Rectal smooth muscle tissue (tissue), 1 donor: Measurements from ENCODE around the gene RAP1GAP2.

ENCODE experiments used
- H3K27ac ChIP-seq: one replicate; pipeline ENCODE4 v1.7.0; 2013; ENCODE audit warnings: low read depth, low read length, inconsistent platforms
- H3K27me3 ChIP-seq: one replicate; pipeline ENCODE4 v1.7.0; 2013; ENCODE audit warnings: low read length; ENCODE audit not compliant: control insufficient read depth, insufficient read depth
- H3K36me3 ChIP-seq: one replicate; pipeline ENCODE4 v1.7.0; 2013; ENCODE audit warnings: low read length; ENCODE audit not compliant: control insufficient read depth, insufficient read depth
- H3K4me1 ChIP-seq: one replicate; pipeline ENCODE4 v1.7.0; 2013; ENCODE audit warnings: low read length; ENCODE audit not compliant: control insufficient read depth, insufficient read depth
- H3K4me3 ChIP-seq: one replicate; pipeline ENCODE4 v1.7.0; 2013; ENCODE audit warnings: low read length
- H3K9ac ChIP-seq: one replicate; pipeline ENCODE4 v1.7.0; 2013; ENCODE audit warnings: low read length

Gene RAP1GAP2

GRCh38 chr17:3017936-3018335, 221.7 kb downstream of the RAP1GAP2 start:
- no peaks in the 10 kb centered on the region for H3K27me3 ChIP-seq
- H3K36me3 ChIP-seq: peaks cover 7% of the 10 kb centered on the region
- H3K27ac ChIP-seq: no peak overlapping the region
- H3K9ac ChIP-seq: no peak overlapping the region
- no peak overlapping the region for H3K4me3 ChIP-seq
- no peaks in the 10 kb centered on the region for H3K4me1 ChIP-seq

GRCh38 chr17:3019761-3020160, 223.5 kb downstream of the RAP1GAP2 start:
- no peaks in the 10 kb centered on the region for H3K4me1 ChIP-seq
- H3K4me3 ChIP-seq: no peak overlapping the region
- no peak overlapping the region for H3K9ac ChIP-seq
- H3K27me3 ChIP-seq: no peaks in the 10 kb centered on the region
- peaks cover 7% of the 10 kb centered on the region for H3K36me3 ChIP-seq
- H3K27ac ChIP-seq: no peak overlapping the region

GRCh38 chr17:3020381-3020780, 224.1 kb downstream of the RAP1GAP2 start:
- no peak overlapping the region for H3K27ac ChIP-seq
- no peaks in the 10 kb centered on the region for H3K27me3 ChIP-seq
- H3K4me1 ChIP-seq: no peaks in the 10 kb centered on the region
- H3K9ac ChIP-seq: no peak overlapping the region
- no peak overlapping the region for H3K4me3 ChIP-seq
- H3K36me3 ChIP-seq: peaks cover 4% of the 10 kb centered on the region

- no peak overlapping the region for H3K27ac ChIP-seq
- H3K4me1 ChIP-seq: no peaks in the 10 kb centered on the region
- H3K27me3 ChIP-seq: no peaks in the 10 kb centered on the region
- H3K4me3 ChIP-seq: no peak overlapping the region
- peaks cover 6% of the 10 kb centered on the region for H3K36me3 ChIP-seq
- no peak overlapping the region for H3K9ac ChIP-seq
Observed at GRCh38 chr17:3022197-3022596, 226.0 kb downstream of the RAP1GAP2 start.

GRCh38 chr17:3024346-3024745, 228.1 kb downstream of the RAP1GAP2 start:
- Histone ChIP-seq H3K4me1 (no peaks in the 10 kb centered on the region), H3K9ac (no peak overlapping the region), H3K36me3 (peaks cover 6% of the 10 kb centered on the region), H3K4me3 (no peak overlapping the region), H3K27me3 (no peaks in the 10 kb centered on the region), H3K27ac (no peak overlapping the region)

- H3K36me3 ChIP-seq: peaks cover 5% of the 10 kb centered on the region
- H3K4me1 ChIP-seq: no peaks in the 10 kb centered on the region
- no peak overlapping the region for H3K4me3 ChIP-seq
- no peak overlapping the region for H3K27ac ChIP-seq
- no peak overlapping the region for H3K9ac ChIP-seq
- H3K27me3 ChIP-seq: no peaks in the 10 kb centered on the region
Observed at GRCh38 chr17:3025421-3026124, 229.3 kb downstream of the RAP1GAP2 start.

GRCh38 chr17:3026125-3026855, 230.1 kb downstream of the RAP1GAP2 start:
- H3K36me3 ChIP-seq: peaks cover 8% of the 10 kb centered on the region
- no peak overlapping the region for H3K9ac ChIP-seq
- H3K27me3 ChIP-seq: no peaks in the 10 kb centered on the region
- no peak overlapping the region for H3K4me3 ChIP-seq
- H3K4me1 ChIP-seq: no peaks in the 10 kb centered on the region
- H3K27ac ChIP-seq: no peak overlapping the region

GRCh38 chr17:3026856-3027751, 230.9 kb downstream of the RAP1GAP2 start:
- Histone ChIP-seq H3K4me3 (no peak overlapping the region), H3K27ac (no peak overlapping the region), H3K27me3 (no peaks in the 10 kb centered on the region), H3K4me1 (no peaks in the 10 kb centered on the region), H3K36me3 (peaks cover 8% of the 10 kb centered on the region), H3K9ac (no peak overlapping the region)

- no peaks in the 10 kb centered on the region for H3K27me3 ChIP-seq
- H3K4me1 ChIP-seq: no peaks in the 10 kb centered on the region
- H3K27ac ChIP-seq: no peak overlapping the region
- H3K36me3 ChIP-seq: peaks cover 8% of the 10 kb centered on the region
- no peak overlapping the region for H3K9ac ChIP-seq
- H3K4me3 ChIP-seq: no peak overlapping the region
Observed at GRCh38 chr17:3027786-3028532, 231.7 kb downstream of the RAP1GAP2 start.

- Histone ChIP-seq H3K27me3 (no peaks in the 10 kb centered on the region), H3K4me1 (no peaks in the 10 kb centered on the region), H3K36me3 (peaks cover 8% of the 10 kb centered on the region), H3K4me3 (no peak overlapping the region), H3K27ac (no peak overlapping the region), H3K9ac (no peak overlapping the region)
Observed at GRCh38 chr17:3029213-3029913, 233.1 kb downstream of the RAP1GAP2 start.

GRCh38 chr17:3030096-3030495, 233.9 kb downstream of the RAP1GAP2 start:
- Histone ChIP-seq H3K4me1 (no peaks in the 10 kb centered on the region), H3K36me3 (peaks cover 8% of the 10 kb centered on the region), H3K4me3 (no peak overlapping the region), H3K27ac (no peak overlapping the region), H3K27me3 (no peaks in the 10 kb centered on the region), H3K9ac (no peak overlapping the region)
